Central memory CD8-positive, alpha-beta T cell (primary cell): ENCODE measurements around the gene ERO1B.

Experiments
- ATAC-seq: fragments of 150-1000 bp; cut with Tn5 transposase; replicated peaks from 2 replicates; pipeline ENCODE4 v1.10.0; 2022; ENCODE audit warnings: mild to moderate bottlenecking, moderate FRiP score, moderate number of reproducible peaks; ENCODE audit not compliant: poor library complexity, severe bottlenecking; ENCODE audit errors: extremely low read depth
- DNase-seq, 2 donors: peaks; one replicate each; pipeline ENCODE4 v3.0.0; 2021; ENCODE audit warnings: low spot score in 2 of 2
- H3K27ac Mint-ChIP-seq: one replicate; pipeline ENCODE4 v1.8.0; 2022; ENCODE audit warnings: low read depth, mild to moderate bottlenecking, moderate library complexity, mixed read lengths
- H3K27me3 Mint-ChIP-seq: one replicate; pipeline ENCODE4 v1.8.0; 2022; ENCODE audit warnings: mixed read lengths
- H3K36me3 Mint-ChIP-seq: one replicate; pipeline ENCODE4 v1.8.0; 2022; ENCODE audit warnings: mild to moderate bottlenecking, moderate library complexity, mixed read lengths; ENCODE audit not compliant: insufficient read depth
- H3K4me1 Mint-ChIP-seq: one replicate; pipeline ENCODE4 v1.8.0; 2022; ENCODE audit warnings: mixed read lengths
- H3K4me3 Mint-ChIP-seq: one replicate; pipeline ENCODE4 v1.8.0; 2022; ENCODE audit warnings: mild to moderate bottlenecking, moderate library complexity, mixed read lengths
- H3K9me3 Mint-ChIP-seq: one replicate; pipeline ENCODE4 v1.8.0; 2022; ENCODE audit warnings: mixed read lengths

ERO1B gene

GRCh38 chr1:236261033-236261432 lies 20.7 kb downstream of the ERO1B start:
- Mint-ChIP-seq H3K4me3 (no peak overlapping the region), H3K9me3 (peaks cover 14% of the 10 kb centered on the region), H3K27me3 (no peaks in the 10 kb centered on the region), H3K27ac (peak overlapping the region; percentile 33), H3K36me3 (peaks cover 8% of the 10 kb centered on the region), H3K4me1 (peaks cover 4% of the 10 kb centered on the region)
- DNase-seq, result no peak
- no peak for ATAC-seq

GRCh38 chr1:236259043-236259442 lies 22.7 kb downstream of the ERO1B start:
- no peak for DNase-seq
- Mint-ChIP-seq H3K4me1 (peaks cover 9% of the 10 kb centered on the region), H3K4me3 (no peak overlapping the region), H3K9me3 (peaks cover 14% of the 10 kb centered on the region), H3K36me3 (peaks cover 8% of the 10 kb centered on the region), H3K27me3 (no peaks in the 10 kb centered on the region), H3K27ac (no peak overlapping the region)
- ATAC-seq, result no peak

- Mint-ChIP-seq H3K4me3 (no peak overlapping the region), H3K9me3 (peaks cover 14% of the 10 kb centered on the region), H3K27me3 (no peaks in the 10 kb centered on the region), H3K4me1 (peaks cover 9% of the 10 kb centered on the region), H3K27ac (no peak overlapping the region), H3K36me3 (peaks cover 11% of the 10 kb centered on the region)
- ATAC-seq, result no peak
- DNase-seq, result no peak
Observed at GRCh38 chr1:236258114-236258622, 23.6 kb downstream of the ERO1B start.

- DNase-seq, result no peak
- ATAC-seq, result no peak
- H3K4me1 Mint-ChIP-seq, result peaks cover 9% of the 10 kb centered on the region
- H3K27me3 Mint-ChIP-seq, result no peaks in the 10 kb centered on the region
- no peak overlapping the region for H3K27ac Mint-ChIP-seq
- peaks cover 14% of the 10 kb centered on the region for H3K9me3 Mint-ChIP-seq
- no peak overlapping the region for H3K4me3 Mint-ChIP-seq
- peaks cover 8% of the 10 kb centered on the region for H3K36me3 Mint-ChIP-seq
Observed at GRCh38 chr1:236257216-236257615, 24.5 kb downstream of the ERO1B start.

- Mint-ChIP-seq H3K9me3 (peaks cover 8% of the 10 kb centered on the region), H3K4me1 (peaks cover 5% of the 10 kb centered on the region), H3K27ac (no peak overlapping the region), H3K27me3 (no peaks in the 10 kb centered on the region), H3K36me3 (peaks cover 13% of the 10 kb centered on the region), H3K4me3 (no peak overlapping the region)
- DNase-seq, result no peak
- ATAC-seq, result no peak
Observed at GRCh38 chr1:236253918-236254637, 27.7 kb downstream of the ERO1B start.

- DNase-seq, result no peak
- Mint-ChIP-seq H3K4me3 (no peak overlapping the region), H3K36me3 (peaks cover 14% of the 10 kb centered on the region), H3K4me1 (peaks cover 5% of the 10 kb centered on the region), H3K27me3 (no peaks in the 10 kb centered on the region), H3K27ac (no peak overlapping the region), H3K9me3 (peaks cover 7% of the 10 kb centered on the region)
- no peak for ATAC-seq
Observed at GRCh38 chr1:236253119-236253518, 28.6 kb downstream of the ERO1B start.

- no peaks in the 10 kb centered on the region for H3K9me3 Mint-ChIP-seq
- ATAC-seq (no peak), DNase-seq (no peak)
- no peak overlapping the region for H3K4me3 Mint-ChIP-seq
- H3K27me3 Mint-ChIP-seq, result no peaks in the 10 kb centered on the region
- peaks cover 14% of the 10 kb centered on the region for H3K36me3 Mint-ChIP-seq
- H3K27ac Mint-ChIP-seq, result peak overlapping the region; percentile 27
- peaks cover 5% of the 10 kb centered on the region for H3K4me1 Mint-ChIP-seq
Observed at GRCh38 chr1:236251587-236251986, 30.2 kb downstream of the ERO1B start.

- Mint-ChIP-seq H3K27me3 (no peaks in the 10 kb centered on the region), H3K4me3 (no peak overlapping the region), H3K9me3 (no peaks in the 10 kb centered on the region), H3K36me3 (peaks cover 13% of the 10 kb centered on the region), H3K4me1 (no peaks in the 10 kb centered on the region), H3K27ac (no peak overlapping the region)
- DNase-seq (no peak), ATAC-seq (no peak)
Observed at GRCh38 chr1:236247286-236247685, 34.5 kb downstream of the ERO1B start.

GRCh38 chr1:236242568-236242967 lies 39.2 kb downstream of the ERO1B start:
- no peak overlapping the region for H3K4me3 Mint-ChIP-seq
- no peak for ATAC-seq
- H3K9me3 Mint-ChIP-seq, result no peaks in the 10 kb centered on the region
- no peak overlapping the region for H3K27ac Mint-ChIP-seq
- DNase-seq, result no peak
- peaks cover 8% of the 10 kb centered on the region for H3K36me3 Mint-ChIP-seq
- H3K27me3 Mint-ChIP-seq, result no peaks in the 10 kb centered on the region
- no peaks in the 10 kb centered on the region for H3K4me1 Mint-ChIP-seq

GRCh38 chr1:236240675-236241074 lies 41.1 kb downstream of the ERO1B start:
- H3K4me3 Mint-ChIP-seq, result no peak overlapping the region
- ATAC-seq, result no peak

GRCh38 chr1:236239092-236239585 lies 42.6 kb downstream of the ERO1B start:
- H3K4me3 Mint-ChIP-seq, result no peak overlapping the region
- peaks cover 13% of the 10 kb centered on the region for H3K36me3 Mint-ChIP-seq
- ATAC-seq, result no peak
- H3K4me1 Mint-ChIP-seq, result no peaks in the 10 kb centered on the region
- DNase-seq, result no peak
- no peaks in the 10 kb centered on the region for H3K27me3 Mint-ChIP-seq
- no peaks in the 10 kb centered on the region for H3K9me3 Mint-ChIP-seq
- H3K27ac Mint-ChIP-seq, result no peak overlapping the region

More at GRCh38 chr1:236240675-236241074, 41.1 kb downstream of the ERO1B start:
- H3K36me3 Mint-ChIP-seq, result peaks cover 10% of the 10 kb centered on the region
- H3K9me3 Mint-ChIP-seq, result no peaks in the 10 kb centered on the region
- DNase-seq, result no peak
- no peaks in the 10 kb centered on the region for H3K4me1 Mint-ChIP-seq
- no peaks in the 10 kb centered on the region for H3K27me3 Mint-ChIP-seq
- H3K27ac Mint-ChIP-seq, result no peak overlapping the region

- ATAC-seq (no peak), DNase-seq (no peak)
- H3K27ac Mint-ChIP-seq, result no peak overlapping the region
- H3K4me1 Mint-ChIP-seq, result no peaks in the 10 kb centered on the region
- no peaks in the 10 kb centered on the region for H3K9me3 Mint-ChIP-seq
- H3K4me3 Mint-ChIP-seq, result no peak overlapping the region
- H3K36me3 Mint-ChIP-seq, result peaks cover 13% of the 10 kb centered on the region
- H3K27me3 Mint-ChIP-seq, result no peaks in the 10 kb centered on the region
Observed at GRCh38 chr1:236235116-236235515, 46.6 kb downstream of the ERO1B start.

- H3K36me3 Mint-ChIP-seq, result peaks cover 15% of the 10 kb centered on the region
- H3K4me1 Mint-ChIP-seq, result no peaks in the 10 kb centered on the region
- no peaks in the 10 kb centered on the region for H3K9me3 Mint-ChIP-seq
- no peak for DNase-seq
- H3K4me3 Mint-ChIP-seq, result no peak overlapping the region
- no peak for ATAC-seq
- no peak overlapping the region for H3K27ac Mint-ChIP-seq
- H3K27me3 Mint-ChIP-seq, result no peaks in the 10 kb centered on the region
Observed at GRCh38 chr1:236228411-236228810, 53.3 kb downstream of the ERO1B start.
